HepG2 (cell line): ENCODE data around the gene TULP4. TPM values are rescaled to one million over a fixed set of nuclear protein-coding genes. Genes with fewer than 3 reads are reported as not detected.

Source experiments
- CBX1 ChIP-seq: IDR thresholded peaks from one replicate; pipeline ENCODE4 v1.6.1; 2016; ENCODE audit warnings: antibody characterized with exemption, low read depth
- IKZF1 ChIP-seq: fragments of 450-650 bp; IDR thresholded peaks from 2 replicates; pipeline ENCODE4 v1.7.1; 2016
- IRX3 ChIP-seq: sonication (generic); formaldehyde crosslinking; IDR thresholded peaks from 2 replicates; pipeline ENCODE4 v1.8.1; 2023; ENCODE audit warnings: mild to moderate bottlenecking, low read depth, missing genetic modification reagents, borderline replicate concordance
- MED8 ChIP-seq: sonication (generic); formaldehyde crosslinking; IDR thresholded peaks from 2 replicates; pipeline ENCODE4 v1.8.1; 2023; ENCODE audit warnings: mild to moderate bottlenecking, missing genetic modification reagents; ENCODE audit not compliant: insufficient replicate concordance
- PITX1 ChIP-seq: sonication (generic); formaldehyde crosslinking; IDR thresholded peaks from 2 replicates; pipeline ENCODE4 v1.5.1; 2020; ENCODE audit warnings: mild to moderate bottlenecking, missing genetic modification reagents
- POGZ ChIP-seq: sonication (generic); formaldehyde crosslinking; IDR thresholded peaks from 2 replicates; pipeline ENCODE4 v1.4.0; 2020; ENCODE audit warnings: mild to moderate bottlenecking, missing genetic modification reagents
- SMAD3 ChIP-seq: sonication (generic); formaldehyde crosslinking; IDR thresholded peaks from 2 replicates; pipeline ENCODE4 v1.4.0; 2020; ENCODE audit warnings: missing genetic modification reagents
- THAP11 ChIP-seq: IDR thresholded peaks from 2 replicates; pipeline ENCODE4 v1.6.1; 2016; ENCODE audit warnings: missing biosample characterization, missing genetic modification reagents
- THRA ChIP-seq: sonication (generic); formaldehyde crosslinking; IDR thresholded peaks from 2 replicates; pipeline ENCODE4 v1.4.0; 2020; ENCODE audit warnings: missing genetic modification reagents, borderline replicate concordance
- ZBED4 ChIP-seq: sonication (generic); formaldehyde crosslinking; IDR thresholded peaks from 2 replicates; pipeline ENCODE4 v1.4.0; 2020; ENCODE audit warnings: missing genetic modification reagents, borderline replicate concordance
- ZFP41 ChIP-seq: sonication (generic); formaldehyde crosslinking; IDR thresholded peaks from 2 replicates; pipeline ENCODE4 v1.4.0; 2020; ENCODE audit warnings: mild to moderate bottlenecking, missing genetic modification reagents, borderline replicate concordance
- ZNF335 ChIP-seq: sonication (generic); formaldehyde crosslinking; IDR thresholded peaks from 2 replicates; pipeline ENCODE4 v1.4.0; 2020; ENCODE audit warnings: missing genetic modification reagents
- ZNF430 ChIP-seq: sonication (generic); formaldehyde crosslinking; IDR thresholded peaks from 2 replicates; pipeline ENCODE4 v1.9.0; 2021; ENCODE audit warnings: mild to moderate bottlenecking, missing genetic modification reagents
- ZNF646 ChIP-seq: sonication (generic); formaldehyde crosslinking; IDR thresholded peaks from 2 replicates; pipeline ENCODE4 v1.9.0; 2021; ENCODE audit warnings: mild to moderate bottlenecking, missing genetic modification reagents
- ZNF710 ChIP-seq: sonication (generic); formaldehyde crosslinking; IDR thresholded peaks from 2 replicates; pipeline ENCODE4 v1.5.0; 2020; ENCODE audit warnings: mild to moderate bottlenecking, missing genetic modification reagents, borderline replicate concordance
- polyA plus RNA-seq, 8 experiments: library from polyadenylated mRNA; depleted of rRNA in 3 of 8; stranded (reverse) in 7 of 8; unstranded in 1 of 8; fragments of >200 nt; fragmentation: Illumina TruSeq in 4 of 8; extraction: Trizol in 4 of 8; gene quantifications; 2 replicates each; pipeline versions ENCODE4 v1.2.1 to v1.2.3, GENCODE V29; 2011 to 2016; ENCODE audit warnings: low read depth in 4 of 8, missing spikeins in 1 of 8, mixed read lengths in 1 of 8; ENCODE audit not compliant: insufficient read depth in 1 of 8
- total RNA-seq, 5 experiments: library from RNA; depleted of rRNA; stranded (reverse); fragments of >200 nt; fragmentation: Illumina TruSeq; extraction: Trizol; gene quantifications; 2 replicates each; pipeline ENCODE4 v1.2.3, GENCODE V29; 2016; ENCODE audit warnings: low read depth in 1 of 5

TULP4 gene
- total and polyA plus RNA-seq, 2 of the 13 experiments (the other 11 are each of a cell fraction or from before 2014, with no cell fraction given): 21.1 to 122 TPM

- TF ChIP-seq ZBED4 (CRISPR knock-in tag): peak; percentile 55; the same call in 1 of the 2 replicates
- TF ChIP-seq IKZF1: no peak
- peak; percentile 78 for TF ChIP-seq THRA (CRISPR knock-in tag)
- no peak for TF ChIP-seq ZNF430 (CRISPR knock-in tag)
- peak; percentile 80 for TF ChIP-seq ZNF335 (CRISPR knock-in tag)
- TF ChIP-seq ZFP41 (CRISPR knock-in tag): no peak
- TF ChIP-seq MED8: peak; percentile 52
- peak; percentile 89 for TF ChIP-seq SMAD3 (CRISPR knock-in tag)
- peak; percentile 68 for TF ChIP-seq THAP11 (CRISPR knock-in tag)
- no peak for TF ChIP-seq IRX3 (CRISPR knock-in tag)
- TF ChIP-seq ZNF710 (CRISPR knock-in tag): peak; percentile 85; the same call in 1 of the 2 replicates
- TF ChIP-seq ZNF646 (CRISPR knock-in tag): no peak
- no peak for TF ChIP-seq CBX1
- TF ChIP-seq POGZ (CRISPR knock-in tag): peak; percentile 64; the same call in 1 of the 2 replicates
- 0 out of 2 replicates have a peak, but pooled peaks have one; percentile 16 for TF ChIP-seq PITX1 (CRISPR knock-in tag)
Observed at GRCh38 chr6:158554611-158555361, 242.5 kb downstream of the TULP4 start (continued).
